Right forelimb (tissue), 1 donor: ENCODE measurements around the gene AOX1.
"Not testable (repeated sequence)": the region's sequence is repeated elsewhere in the genome, so short reads cannot be mapped to it uniquely, and the experiment has no call there.

Experiments used
- DNase-seq: peaks from one replicate; pipeline ENCODE4 v3.0.0-alpha.2; 2018

AOX1 gene

DNA sequence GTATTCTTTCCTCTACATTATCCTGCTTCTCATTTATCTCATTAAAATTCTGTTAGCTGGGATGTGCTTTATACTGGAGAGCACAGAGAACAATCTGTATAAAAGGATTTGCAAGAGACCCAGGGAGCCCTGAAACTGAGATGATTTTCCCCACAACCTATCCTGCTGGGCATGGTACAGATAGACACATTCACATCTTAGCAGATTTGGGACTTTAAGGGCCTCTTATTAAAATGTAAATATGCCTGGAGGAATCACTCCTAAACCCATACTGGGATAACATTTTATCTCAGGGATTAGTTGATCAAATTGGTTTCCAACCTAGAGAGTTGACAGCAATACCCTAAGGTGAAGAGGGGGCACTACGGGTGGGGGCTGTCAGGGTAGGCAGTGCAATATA, 45.5 kb downstream of the AOX1 start:
- no peak for DNase-seq

DNA sequence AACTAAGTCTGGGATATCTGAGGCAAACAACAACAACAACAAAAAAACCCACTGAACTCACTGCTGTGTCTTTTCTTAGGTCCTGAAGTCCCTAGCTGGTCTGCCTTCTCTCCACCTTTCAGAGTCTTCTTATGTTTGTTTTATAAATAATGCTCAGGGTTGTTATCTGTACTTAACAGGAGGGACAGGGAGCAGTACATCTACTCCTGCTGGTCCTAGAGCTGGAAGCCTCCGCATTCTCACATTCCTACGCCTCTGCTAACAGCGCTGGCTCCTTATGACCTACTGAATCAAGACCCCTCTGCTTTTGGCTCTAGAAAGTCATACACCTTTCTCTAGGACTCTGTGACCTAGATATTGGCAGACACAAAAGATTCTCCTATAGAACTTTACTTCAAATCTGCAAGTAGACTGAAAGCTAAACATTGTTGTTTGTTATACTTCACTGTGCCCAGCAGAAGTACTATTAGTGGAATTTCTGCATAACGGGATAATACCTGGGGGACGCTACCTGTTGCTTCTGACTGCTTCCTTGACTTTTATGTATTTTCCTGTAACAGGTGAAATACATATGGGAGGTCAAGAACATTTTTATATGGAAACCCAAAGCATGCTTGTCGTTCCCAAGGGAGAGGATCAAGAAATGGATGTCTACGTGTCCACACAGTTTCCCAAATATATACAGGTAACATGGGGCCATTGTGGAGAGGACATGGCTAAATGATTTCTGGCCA, 48.6 kb downstream of the AOX1 start:
- DNase-seq: no peak

DNA sequence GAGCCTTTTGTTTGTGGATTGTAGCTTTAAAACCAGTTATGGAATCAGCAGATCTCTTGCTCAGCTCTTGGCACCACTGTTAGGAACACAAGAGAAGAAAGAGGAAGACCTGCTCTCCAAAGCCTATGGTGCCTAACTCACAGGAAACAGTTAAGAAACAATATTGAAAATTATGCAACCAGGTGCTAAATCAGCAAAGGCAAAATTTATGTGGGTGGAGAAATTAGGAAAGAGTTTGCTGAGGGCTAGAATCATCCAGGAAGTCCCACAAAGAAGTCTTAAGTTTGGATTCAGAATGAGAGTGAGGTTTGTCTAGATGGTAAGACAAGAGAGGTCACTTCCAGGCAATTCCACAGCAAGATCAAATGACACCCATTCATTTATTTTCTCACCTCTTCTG, 49.4 kb downstream of the AOX1 start:
- DNase-seq: no peak

DNA sequence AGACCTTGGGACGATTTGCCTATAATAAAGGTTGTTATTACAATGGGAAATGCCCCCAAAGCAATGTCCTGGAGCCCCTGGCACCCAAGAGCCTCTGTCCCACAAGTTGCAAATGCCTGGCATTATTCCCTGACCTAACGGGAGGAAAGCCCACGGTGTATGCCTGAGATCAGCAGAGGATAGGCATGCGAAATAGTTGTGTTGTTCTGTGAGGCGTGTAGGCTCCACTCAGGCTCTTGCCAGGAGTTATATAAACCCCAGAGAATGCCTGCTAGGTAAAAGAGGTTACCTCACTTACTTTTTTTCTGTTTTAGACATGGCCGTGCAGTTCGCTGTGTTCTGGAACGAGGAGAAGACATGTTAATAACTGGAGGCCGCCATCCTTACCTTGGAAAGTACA, 52.1 kb downstream of the AOX1 start:
- DNase-seq: no peak

DNA sequence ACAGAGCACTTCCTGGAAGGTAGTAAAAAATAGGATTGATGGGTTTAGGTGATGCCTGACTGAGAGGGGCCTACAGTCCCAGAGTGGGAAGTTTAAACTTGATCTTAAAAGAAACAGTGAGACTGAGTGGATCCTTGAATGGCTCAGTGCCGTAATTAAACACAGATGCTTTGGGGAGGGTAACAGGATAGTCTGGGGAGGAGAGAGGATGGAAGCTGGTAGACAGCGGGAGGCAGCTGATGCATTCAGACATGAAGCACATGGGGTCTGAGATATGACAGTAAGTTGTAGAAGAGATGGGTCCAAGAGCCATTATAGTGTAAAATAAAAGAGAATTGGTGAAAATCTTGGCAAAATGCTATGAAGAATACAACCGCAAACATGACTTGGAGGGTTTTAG, 54.4 kb downstream of the AOX1 start:
- DNase-seq: no peak

DNA sequence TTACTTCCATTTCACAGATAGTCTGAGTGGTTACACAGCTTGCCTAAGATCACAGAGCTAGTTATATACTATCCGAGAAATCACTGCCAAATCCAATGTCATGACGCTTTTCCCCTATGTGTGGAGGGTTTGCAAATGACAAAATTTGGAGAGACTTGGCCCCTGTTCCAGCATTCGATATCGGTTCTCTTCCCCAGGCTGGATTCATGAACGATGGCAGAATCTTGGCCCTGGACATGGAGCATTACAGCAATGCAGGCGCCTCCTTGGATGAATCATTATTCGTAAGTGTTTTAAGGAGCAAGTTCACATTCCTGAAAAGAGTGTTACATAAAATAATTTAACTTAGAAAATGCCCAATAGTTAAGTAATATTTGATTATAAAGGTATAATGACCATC, 55.1 kb downstream of the AOX1 start:
- DNase-seq: no peak

DNA sequence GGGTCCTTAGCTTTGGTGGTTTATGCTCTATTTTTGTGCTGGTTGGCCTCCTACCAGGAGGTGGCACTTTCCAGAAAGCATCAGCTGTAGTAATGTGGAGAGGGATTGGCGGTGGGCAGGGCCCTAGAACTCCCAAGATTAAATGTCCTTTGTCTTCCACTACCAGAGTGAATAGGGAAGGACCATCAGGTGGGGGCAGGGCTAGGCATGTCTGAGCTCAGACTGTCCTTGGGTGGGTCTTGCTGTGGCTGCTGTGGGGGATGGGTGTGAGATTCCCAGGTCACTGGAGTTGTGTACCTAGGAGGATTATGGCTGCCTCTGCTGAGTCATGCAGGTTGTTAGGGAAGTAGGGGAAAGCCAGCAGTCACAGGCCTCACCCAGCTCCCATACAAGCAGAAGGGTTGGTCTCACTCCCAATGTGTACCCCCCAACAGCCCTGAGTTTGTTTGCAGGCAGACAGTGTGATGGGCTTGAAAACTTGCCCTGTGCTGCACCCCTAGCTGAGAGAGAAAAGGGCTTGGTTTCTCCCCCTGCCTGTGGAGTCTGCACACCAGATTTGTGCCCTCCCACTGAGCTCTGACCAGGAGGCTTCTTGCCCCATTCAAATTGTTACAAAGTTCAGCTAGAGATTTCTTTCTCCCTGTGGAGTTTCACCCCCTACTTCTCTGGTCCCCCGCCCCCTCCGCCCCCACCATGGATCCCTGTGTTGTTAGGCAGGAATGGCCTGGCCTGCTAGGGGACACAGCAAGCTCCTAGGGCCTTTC, 62.9 kb downstream of the AOX1 start:
- DNase-seq: not testable (repeated sequence)

DNA sequence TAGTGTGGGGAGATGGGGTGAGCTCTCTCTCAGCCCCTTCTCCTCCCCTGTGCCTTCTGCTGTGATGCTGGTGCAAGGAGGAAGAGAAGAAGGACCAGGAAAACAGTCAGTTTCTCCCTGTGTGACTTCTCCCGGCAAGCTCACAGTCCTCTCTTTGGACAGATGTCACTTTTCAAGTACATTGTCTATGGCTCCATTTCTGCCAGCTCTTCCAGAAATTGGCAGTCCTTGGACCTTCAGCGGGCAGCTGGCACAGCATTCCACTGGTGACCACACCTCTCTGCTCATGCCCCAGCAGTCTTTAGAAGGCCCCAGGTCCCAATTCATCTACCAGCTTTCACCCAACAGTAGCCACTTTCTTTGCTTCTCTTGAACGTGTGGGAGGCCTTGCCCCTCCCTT, 63.9 kb downstream of the AOX1 start:
- no peak for DNase-seq

DNA sequence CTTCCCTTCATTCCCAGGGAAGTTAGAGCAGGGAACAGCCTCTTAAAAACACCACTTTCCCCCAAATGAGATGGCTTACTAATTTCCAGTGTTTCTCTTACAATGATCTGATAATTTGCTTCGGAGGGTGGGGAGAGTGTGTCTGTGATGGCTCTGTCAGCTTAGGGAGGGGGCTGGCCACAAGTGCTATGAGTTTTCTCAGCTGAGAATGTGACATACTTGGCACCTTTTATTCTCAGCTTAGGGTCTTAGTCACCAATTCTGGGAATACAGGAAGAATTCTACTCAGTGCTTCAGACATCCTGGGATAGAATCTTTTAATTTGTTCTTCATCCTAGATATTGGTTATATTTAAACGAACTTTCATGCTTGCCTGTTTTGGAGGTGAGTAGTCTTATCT, 64.4 kb downstream of the AOX1 start:
- no peak for DNase-seq

DNA sequence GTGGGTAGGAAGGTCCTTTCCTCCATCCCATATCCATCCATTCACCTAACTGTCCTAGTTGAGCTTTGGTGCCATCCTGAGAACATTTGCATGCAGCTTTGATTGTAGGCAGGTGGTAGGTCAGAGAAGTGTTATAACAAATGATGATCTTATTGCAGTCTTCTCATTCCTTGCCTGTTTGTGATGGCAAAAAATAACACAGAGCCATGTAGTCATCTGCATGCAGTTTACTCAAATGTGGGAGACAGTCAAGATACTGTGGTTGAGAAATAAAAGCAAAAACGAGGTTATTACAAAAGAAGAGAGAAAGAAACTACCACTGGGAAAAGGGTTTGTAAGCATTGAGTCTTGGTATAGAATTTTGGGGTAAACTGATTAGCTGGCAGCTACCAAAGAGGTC, 66.3 kb downstream of the AOX1 start:
- no peak for DNase-seq

DNA sequence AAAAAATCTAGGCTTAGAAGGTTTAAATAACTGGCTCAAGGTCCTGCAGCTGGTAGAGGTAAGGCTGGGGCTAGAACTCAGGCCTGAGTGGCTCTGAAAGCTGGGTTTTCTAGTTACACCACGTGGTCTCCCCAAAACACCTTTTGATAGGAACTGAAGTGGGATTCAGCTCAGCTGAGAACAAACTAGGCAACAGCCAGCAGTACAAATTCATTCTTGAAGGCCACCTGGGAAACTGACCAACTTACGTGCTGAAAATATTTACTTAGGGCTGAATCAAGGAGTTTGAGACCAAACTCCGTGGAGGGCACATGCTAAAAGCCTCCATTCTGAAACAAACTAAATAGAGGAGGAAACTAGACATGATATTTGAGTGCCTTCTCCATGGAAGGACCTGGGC, 67.2 kb downstream of the AOX1 start:
- no peak for DNase-seq

DNA sequence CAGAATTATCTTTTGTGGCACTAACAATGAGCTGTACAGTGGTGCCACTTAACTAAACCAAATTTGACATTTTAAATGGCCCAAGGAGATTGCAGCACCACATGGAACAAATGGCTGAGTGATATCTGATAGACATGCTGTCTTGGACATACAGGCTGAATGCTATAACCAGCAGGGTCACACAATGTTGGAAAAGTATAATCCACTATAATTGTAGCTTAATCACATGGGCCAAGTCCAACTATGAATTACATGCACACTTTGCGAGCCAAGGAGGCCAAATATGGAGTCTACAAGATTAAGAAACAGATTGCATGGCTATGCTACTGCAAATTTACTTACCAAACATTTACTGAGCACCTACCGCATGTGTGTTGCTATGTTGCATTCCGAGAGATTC, 69.0 kb downstream of the AOX1 start:
- DNase-seq: no peak

DNA sequence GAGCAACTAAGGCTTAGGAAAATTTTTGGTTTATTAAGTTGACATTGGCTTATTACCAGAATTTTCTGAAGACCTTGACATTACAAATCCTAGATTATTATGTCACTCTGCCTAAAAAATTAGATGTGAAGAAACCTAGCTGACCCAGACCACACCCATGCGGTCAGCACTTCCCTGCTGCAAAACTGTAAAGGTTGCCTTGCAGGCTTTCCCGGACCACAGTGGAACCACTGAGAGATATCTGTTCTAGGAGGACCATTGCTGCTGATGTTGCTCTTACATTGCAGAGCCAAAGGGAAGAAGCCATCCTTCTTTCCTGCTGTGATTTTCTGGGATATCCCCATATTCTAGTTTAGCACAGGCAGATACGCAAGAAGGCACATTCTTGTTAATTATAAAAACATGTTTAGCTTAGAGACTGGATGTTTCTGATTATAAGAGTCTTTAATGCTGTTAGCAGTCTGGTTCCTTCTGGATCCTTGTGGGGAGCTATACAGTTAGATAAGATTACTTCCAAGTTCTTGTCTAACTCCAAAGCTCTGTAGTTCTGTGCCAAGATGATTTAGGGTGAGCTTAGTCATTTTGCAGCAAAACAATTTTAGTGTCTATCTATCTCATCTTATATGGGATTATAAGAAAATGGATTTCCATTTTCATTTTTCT, 70.2 kb downstream of the AOX1 start:
- no peak for DNase-seq

DNA sequence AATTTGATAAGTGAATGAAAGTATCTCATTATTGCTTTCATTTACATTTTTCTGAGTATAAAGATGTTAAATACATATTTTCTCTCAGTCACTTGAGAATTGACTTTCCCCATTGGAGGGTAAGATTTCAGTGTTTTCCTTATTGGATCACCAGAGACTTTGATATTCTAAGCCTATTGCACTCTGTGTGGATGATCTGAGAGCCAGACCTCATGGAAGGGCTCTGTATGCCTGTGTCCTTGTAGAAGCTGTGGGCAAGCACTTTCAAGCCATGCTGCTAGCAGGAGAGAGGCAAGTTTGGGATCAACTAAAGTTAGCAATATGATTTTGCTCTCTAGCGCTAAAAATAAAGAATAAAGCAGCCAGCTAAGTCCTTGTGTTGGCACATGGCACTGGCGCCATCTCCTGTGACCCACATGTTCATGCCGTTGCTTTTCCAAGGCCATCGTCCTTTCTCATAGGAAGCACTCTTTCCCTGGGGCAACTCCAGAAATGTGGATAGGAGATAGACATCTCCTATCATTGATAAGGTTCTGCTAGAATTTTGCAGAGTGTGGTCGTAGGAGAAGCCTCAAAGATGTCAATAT, 72.6 kb downstream of the AOX1 start:
- DNase-seq: no peak

DNA sequence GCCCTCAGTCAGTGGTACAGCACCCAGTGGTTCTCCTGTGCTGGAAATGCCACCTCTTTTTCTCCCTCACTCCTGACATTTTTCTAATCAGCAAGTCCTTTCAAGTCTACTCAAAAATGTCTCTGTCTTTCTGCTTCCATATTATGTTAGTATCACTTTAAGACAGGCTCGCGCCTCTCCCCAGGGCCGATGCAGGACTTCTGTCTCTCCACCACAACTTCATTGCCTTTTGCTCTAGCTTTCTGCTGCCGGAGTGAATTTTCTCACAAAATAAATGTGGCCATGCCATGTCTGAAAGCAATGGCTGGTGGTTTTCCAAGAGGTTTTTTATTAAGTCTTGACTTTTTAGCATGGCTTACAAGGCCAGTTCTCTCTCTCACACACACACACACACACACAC, 73.6 kb downstream of the AOX1 start:
- DNase-seq: no peak

DNA sequence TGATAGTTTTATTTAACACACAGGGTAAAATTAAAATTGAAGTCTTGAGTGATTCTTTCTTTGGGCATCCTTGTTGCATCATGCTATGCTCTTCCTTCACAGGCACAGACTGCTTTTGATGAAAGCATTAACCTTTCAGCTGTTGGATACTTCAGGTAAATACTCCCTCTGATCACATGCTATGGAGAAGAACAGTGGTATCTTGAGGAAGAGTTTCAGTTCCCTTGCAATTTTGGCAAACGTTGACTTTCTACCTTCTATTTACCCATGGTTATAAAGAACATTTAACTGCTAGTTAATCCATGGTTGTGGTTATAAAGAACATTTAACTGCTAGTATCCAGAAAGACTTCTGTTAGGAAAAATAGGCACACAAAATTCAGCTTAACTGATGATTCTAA, 75.7 kb downstream of the AOX1 start:
- no peak for DNase-seq

DNA sequence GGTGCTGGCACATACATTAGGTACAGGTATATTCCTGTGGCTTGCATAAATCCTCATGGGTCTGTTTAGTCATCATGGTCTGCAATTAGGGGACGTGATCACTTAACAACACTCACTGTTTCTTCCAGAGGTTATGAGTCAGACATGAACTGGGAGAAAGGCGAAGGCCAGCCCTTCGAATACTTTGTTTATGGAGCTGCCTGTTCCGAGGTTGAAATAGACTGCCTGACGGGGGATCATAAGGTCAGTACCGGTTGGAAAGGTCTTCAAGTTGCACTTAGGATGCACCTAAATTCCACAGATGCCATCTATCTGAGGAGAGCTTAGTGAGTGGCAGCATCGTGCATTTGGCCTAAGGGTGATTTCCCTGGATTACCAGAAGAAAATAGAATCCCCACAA, 76.9 kb downstream of the AOX1 start:
- DNase-seq: no peak

DNA sequence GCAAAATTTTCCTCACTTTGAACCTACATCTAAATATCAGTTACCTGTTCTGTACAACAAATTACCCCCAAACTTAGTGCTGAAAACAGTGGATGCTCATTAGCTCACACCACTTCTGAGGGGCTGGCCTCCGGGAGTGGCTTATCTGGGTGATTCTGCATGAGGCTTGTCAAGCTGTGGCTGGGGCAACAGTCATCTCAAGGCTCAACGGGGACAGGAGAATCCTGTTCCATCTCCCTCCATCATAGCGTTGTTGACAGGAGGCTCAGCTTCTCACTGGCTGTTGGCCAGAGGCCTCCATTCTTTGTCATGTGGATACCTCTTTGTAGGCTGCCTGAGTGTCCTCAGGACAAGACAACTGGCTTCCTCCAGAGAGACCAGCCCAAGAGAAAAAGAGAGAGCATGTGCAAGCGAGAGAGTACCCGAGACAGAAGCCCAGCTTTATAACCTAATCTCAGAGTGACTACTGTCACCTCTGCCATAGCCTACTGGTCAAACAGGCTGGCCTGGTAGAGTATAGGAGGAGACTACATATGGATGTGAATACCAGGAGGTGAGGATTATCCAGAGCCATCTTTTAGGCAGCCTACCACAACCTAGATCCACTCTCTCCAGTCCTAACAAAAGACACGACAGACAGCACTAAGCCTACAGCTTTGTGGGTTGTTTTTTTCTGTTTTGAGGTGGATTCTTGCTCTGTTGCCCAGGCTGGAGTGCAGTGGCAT, 79.1 kb downstream of the AOX1 start:
- DNase-seq: no peak

DNA sequence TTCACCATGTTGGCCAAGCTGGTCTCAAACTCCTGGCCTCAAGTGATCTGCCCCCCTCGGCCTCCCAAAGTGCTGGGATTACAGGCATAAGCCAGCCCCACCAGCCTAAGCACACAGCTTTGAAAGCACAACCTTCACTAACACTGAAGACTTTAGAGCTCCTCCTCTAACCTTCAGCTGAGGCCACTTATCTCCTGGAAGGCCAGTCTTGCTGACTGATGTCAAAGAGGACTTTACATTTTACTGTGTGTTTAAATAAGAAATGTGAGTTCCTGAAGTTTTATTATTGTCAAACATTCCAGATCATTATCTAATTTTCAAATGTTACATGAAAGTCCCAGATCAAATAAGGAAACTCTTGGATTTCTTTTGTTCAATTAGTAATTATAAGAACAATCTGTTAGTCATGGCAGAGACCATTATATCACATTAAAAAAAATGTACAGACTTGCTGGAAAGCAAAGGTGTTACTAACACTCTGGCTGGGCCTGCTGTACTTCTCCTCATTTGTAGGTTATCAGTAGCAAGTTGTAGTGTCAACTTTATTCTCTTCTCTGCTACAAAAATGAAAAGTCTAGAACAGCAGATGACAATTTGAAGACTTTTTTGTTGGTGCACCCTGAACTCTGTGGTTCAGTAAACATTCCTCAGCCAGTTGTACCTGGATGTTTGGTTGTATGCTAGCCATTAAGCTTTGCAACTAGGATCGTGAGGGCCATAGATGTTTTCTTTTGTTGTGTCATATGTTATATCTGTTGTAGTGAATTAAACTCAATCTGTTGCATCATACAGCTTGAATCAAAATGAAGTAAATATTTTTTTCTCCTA, 80.0 kb downstream of the AOX1 start:
- DNase-seq: no peak

DNA sequence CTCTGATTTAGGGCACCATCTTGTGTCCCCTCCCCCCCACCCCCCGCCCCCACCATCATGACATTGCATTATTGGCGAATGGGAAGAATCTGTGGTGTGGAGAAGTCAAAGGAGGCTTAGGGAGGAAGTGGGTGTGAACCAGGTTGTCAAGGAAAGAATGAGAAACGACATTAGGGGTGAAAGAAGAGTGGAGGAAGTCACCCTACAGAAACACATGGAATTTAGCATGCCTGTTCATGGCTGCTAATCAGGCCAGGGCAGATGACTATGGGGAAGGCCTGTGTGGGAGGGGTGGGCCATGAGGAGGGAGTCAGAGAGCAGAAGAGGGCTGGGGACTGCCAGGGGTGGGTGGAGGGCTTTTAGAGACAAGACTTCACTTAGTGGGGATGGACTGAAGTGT, 81.6 kb downstream of the AOX1 start:
- DNase-seq: no peak

DNA sequence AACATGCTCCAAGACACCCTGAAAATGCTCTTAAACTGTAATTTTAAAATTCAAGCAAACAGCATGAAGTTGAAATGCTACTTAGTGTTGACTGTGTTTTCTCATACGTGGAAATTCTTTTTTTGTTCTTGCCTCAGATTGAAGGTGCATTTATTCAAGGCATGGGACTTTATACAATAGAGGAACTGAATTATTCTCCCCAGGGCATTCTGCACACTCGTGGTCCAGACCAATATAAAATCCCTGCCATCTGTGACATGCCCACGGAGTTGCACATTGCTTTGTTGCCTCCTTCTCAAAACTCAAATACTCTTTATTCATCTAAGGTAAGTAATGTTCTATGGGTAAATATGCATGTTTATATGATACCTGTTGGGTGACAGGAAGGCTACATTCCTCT, 82.7 kb downstream of the AOX1 start:
- DNase-seq: no peak

DNA sequence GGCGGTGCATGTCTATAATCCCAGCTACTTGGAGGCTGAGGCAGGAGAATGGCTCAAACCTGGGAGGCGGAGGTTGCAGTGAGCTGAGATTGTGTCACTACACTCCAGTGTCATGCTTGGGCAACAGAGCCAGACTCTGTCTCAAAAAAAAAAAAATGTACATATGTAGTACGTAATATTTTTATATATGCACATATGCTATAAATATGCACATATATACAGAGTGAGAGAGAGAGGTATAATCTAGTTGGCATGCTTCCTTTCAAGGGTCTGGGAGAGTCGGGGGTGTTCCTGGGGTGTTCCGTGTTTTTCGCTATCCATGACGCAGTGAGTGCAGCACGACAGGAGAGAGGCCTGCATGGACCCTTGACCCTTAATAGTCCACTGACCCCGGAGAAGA, 83.5 kb downstream of the AOX1 start:
- no peak for DNase-seq
